Astrocyte (in vitro differentiated cells and primary cell): ENCODE data around the gene ADCY2. TPM values are rescaled to one million over a fixed set of nuclear protein-coding genes. Genes with fewer than 3 reads are reported as not detected.

Source experiments
- DNase-seq: peaks from one replicate; pipeline ENCODE4 v3.0.0-alpha.2; 2010; ENCODE audit warnings: low read depth
- FAIRE-seq: peaks from 2 replicates; lab custom pipeline; 2011; peaks lifted over from hg19 to GRCh38; lab: Jason Lieb, UNC
- H2AFZ ChIP-seq: 2 replicates; pipeline ENCODE4 v1.6.0; 2012; ENCODE audit warnings: low read depth, low read length, inconsistent platforms
- H3K27ac ChIP-seq: 2 replicates; pipeline ENCODE4 v1.5.1; 2011; ENCODE audit warnings: low read depth, low read length, inconsistent platforms
- H3K27me3 ChIP-seq: 2 replicates; pipeline ENCODE4 v1.6.0; 2011; ENCODE audit warnings: low read length, inconsistent platforms; ENCODE audit not compliant: insufficient read depth
- H3K36me3 ChIP-seq: 2 replicates; pipeline ENCODE4 v1.5.1; 2011; ENCODE audit warnings: low read length, inconsistent platforms; ENCODE audit not compliant: insufficient read depth
- H3K4me1 ChIP-seq: 2 replicates; pipeline ENCODE4 v1.5.1; 2011; ENCODE audit warnings: low read length, inconsistent platforms; ENCODE audit not compliant: insufficient read depth
- H3K4me2 ChIP-seq: 2 replicates; pipeline ENCODE4 v1.6.0; 2012; ENCODE audit warnings: low read length, inconsistent platforms
- H3K4me3 ChIP-seq: 2 replicates; pipeline ENCODE4 v1.5.1; 2011; ENCODE audit warnings: low read depth, mild to moderate bottlenecking, low read length, inconsistent platforms; ENCODE audit not compliant: insufficient read depth
- H3K79me2 ChIP-seq: 2 replicates; pipeline ENCODE4 v1.6.0; 2012; ENCODE audit warnings: mild to moderate bottlenecking, low read length, inconsistent platforms; ENCODE audit not compliant: insufficient read depth
- H3K9ac ChIP-seq: 2 replicates; pipeline ENCODE4 v1.6.0; 2012; ENCODE audit warnings: mild to moderate bottlenecking, low read length, inconsistent platforms
- H3K9me3 ChIP-seq: 2 replicates; pipeline ENCODE4 v1.5.1; 2012; ENCODE audit warnings: low read depth, mild to moderate bottlenecking, low read length, inconsistent platforms; ENCODE audit not compliant: insufficient read depth
- H4K20me1 ChIP-seq: 2 replicates; pipeline ENCODE4 v1.6.0; 2012; ENCODE audit warnings: low read length, inconsistent platforms; ENCODE audit not compliant: insufficient read depth
- H3K27ac Mint-ChIP-seq: one replicate; pipeline ENCODE4 v1.8.0; 2021; ENCODE audit warnings: mild to moderate bottlenecking, mixed read lengths; ENCODE audit not compliant: unreplicated experiment
- H3K27me3 Mint-ChIP-seq: one replicate; pipeline ENCODE4 v1.8.0; 2021; ENCODE audit warnings: low read depth, mixed read lengths; ENCODE audit not compliant: unreplicated experiment
- H3K36me3 Mint-ChIP-seq: one replicate; pipeline ENCODE4 v1.8.0; 2021; ENCODE audit warnings: low read depth, mixed read lengths; ENCODE audit not compliant: unreplicated experiment
- H3K4me1 Mint-ChIP-seq: one replicate; pipeline ENCODE4 v1.8.0; 2021; ENCODE audit warnings: low read depth, mixed read lengths; ENCODE audit not compliant: unreplicated experiment
- H3K4me3 Mint-ChIP-seq: one replicate; pipeline ENCODE4 v1.8.0; 2021; ENCODE audit warnings: mild to moderate bottlenecking, moderate library complexity, mixed read lengths; ENCODE audit not compliant: unreplicated experiment
- H3K9me3 Mint-ChIP-seq: one replicate; pipeline ENCODE4 v1.8.0; 2021; ENCODE audit warnings: mild to moderate bottlenecking, mixed read lengths; ENCODE audit not compliant: unreplicated experiment
- EZH2 ChIP-seq: IDR thresholded peaks from 2 replicates; pipeline ENCODE4 v1.6.1; 2012; ENCODE audit warnings: mild to moderate bottlenecking, low read length, inconsistent platforms; ENCODE audit not compliant: insufficient read depth
- total RNA-seq: library from RNA; stranded (reverse); gene quantifications from 2 replicates; pipeline ENCODE4 v1.2.1, GENCODE V29; 2021
- TF ChIP-seq, protein P1 (sequence below): IDR thresholded peaks from 2 replicates; pipeline ENCODE4 v1.5.1; 2011; ENCODE audit warnings: low read depth, mild to moderate bottlenecking, inconsistent platforms, low read length, moderate library complexity; ENCODE audit not compliant: insufficient read depth

ADCY2 gene
- total RNA-seq, 1 donor from 2014 or later: 5.7 TPM

DNA sequence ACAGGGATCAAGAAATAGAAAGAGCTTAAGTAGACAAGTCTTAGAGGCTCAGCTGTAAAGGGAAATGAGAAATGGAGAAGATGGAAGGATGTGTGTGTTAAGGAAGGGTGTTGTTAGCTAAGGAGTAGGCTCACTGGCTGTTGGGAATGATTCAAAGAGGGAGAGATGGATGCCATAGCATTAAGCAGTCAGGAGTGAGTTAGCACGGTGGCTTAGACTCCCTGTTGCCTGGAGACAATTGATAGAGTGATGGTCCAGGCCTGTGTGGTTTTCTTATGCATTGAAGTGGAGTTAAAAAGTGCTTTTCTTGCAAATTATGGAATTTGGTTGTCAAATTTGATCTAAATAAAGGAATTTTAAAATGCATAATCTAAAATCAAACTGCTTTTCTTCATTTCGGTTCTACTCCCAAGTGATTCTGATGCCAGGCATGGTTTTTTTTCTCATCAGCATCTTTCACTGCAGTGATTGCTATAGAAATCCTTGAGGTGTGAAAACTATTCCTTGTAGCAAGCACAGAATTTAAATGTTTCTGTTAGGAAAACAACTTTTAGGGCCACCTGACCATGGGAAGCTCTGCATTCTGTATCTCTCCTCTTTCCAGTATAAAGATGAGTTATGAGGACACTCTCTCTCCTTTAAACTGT lies 214.7 kb downstream of the ADCY2 start:
- Histone ChIP-seq H3K4me2 (no peak overlapping the region), H2AFZ (no peak overlapping the region), H3K9me3 (no peaks in the 10 kb centered on the region), H3K27me3 (no peaks in the 10 kb centered on the region), H3K27ac (no peak overlapping the region), H4K20me1 (no peaks in the 10 kb centered on the region), H3K4me3 (no peak overlapping the region), H3K79me2 (no peaks in the 10 kb centered on the region), H3K9ac (no peak overlapping the region), H3K36me3 (no peaks in the 10 kb centered on the region), H3K4me1 (no peaks in the 10 kb centered on the region)
- Mint-ChIP-seq H3K4me3 (no peak overlapping the region), H3K9me3 (peaks cover 6% of the 10 kb centered on the region), H3K27me3 (no peaks in the 10 kb centered on the region), H3K36me3 (no peaks in the 10 kb centered on the region), H3K27ac (no peak overlapping the region), H3K4me1 (peaks cover 12% of the 10 kb centered on the region)
- no peak for FAIRE-seq
- no peak for TF ChIP-seq EZH2
- TF ChIP-seq, protein P1, sequence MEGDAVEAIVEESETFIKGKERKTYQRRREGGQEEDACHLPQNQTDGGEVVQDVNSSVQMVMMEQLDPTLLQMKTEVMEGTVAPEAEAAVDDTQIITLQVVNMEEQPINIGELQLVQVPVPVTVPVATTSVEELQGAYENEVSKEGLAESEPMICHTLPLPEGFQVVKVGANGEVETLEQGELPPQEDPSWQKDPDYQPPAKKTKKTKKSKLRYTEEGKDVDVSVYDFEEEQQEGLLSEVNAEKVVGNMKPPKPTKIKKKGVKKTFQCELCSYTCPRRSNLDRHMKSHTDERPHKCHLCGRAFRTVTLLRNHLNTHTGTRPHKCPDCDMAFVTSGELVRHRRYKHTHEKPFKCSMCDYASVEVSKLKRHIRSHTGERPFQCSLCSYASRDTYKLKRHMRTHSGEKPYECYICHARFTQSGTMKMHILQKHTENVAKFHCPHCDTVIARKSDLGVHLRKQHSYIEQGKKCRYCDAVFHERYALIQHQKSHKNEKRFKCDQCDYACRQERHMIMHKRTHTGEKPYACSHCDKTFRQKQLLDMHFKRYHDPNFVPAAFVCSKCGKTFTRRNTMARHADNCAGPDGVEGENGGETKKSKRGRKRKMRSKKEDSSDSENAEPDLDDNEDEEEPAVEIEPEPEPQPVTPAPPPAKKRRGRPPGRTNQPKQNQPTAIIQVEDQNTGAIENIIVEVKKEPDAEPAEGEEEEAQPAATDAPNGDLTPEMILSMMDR: no peak
- no peak for DNase-seq

GRCh38 chr5:7611518-7611917 lies 215.6 kb downstream of the ADCY2 start:
- TF ChIP-seq EZH2: no peak
- TF ChIP-seq, protein P1: no peak
- Mint-ChIP-seq H3K36me3 (no peaks in the 10 kb centered on the region), H3K4me3 (no peak overlapping the region), H3K4me1 (peaks cover 12% of the 10 kb centered on the region), H3K27ac (no peak overlapping the region), H3K9me3 (peaks cover 6% of the 10 kb centered on the region), H3K27me3 (no peaks in the 10 kb centered on the region)
- H3K9me3 ChIP-seq: no peaks in the 10 kb centered on the region
- no peaks in the 10 kb centered on the region for H3K36me3 ChIP-seq
- no peaks in the 10 kb centered on the region for H3K27me3 ChIP-seq
- no peak overlapping the region for H3K4me2 ChIP-seq
- FAIRE-seq: no peak
- H3K79me2 ChIP-seq: no peaks in the 10 kb centered on the region
- H3K4me3 ChIP-seq: no peak overlapping the region
- DNase-seq: no peak
- H3K4me1 ChIP-seq: no peaks in the 10 kb centered on the region
- no peak overlapping the region for H3K27ac ChIP-seq
- H4K20me1 ChIP-seq: no peaks in the 10 kb centered on the region
- no peak overlapping the region for H3K9ac ChIP-seq
- H2AFZ ChIP-seq: no peak overlapping the region

DNA sequence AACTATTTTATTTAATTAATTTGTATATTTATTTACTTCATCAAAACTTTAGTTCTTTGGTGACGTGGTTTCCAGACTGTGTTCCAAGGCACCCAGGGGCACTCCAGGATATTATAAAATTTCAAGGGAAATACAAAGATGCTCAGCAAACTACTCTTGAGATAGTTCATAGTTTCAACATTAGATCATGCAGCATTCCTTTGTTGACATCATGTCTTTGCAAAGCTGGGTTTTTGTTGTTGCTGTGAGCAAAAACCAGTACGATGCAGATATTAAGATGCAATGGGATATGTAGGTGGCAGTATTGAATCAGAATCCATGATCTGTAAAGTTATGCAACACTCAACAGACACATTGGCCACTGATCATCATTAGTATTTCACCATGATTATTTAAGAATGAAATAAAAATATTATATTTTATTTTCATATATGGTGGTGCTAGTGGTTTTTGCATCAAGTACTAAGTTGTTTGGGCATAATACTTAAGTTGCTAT lies 219.7 kb downstream of the ADCY2 start:
- no peaks in the 10 kb centered on the region for H3K36me3 ChIP-seq
- Mint-ChIP-seq H3K4me3 (no peak overlapping the region), H3K27ac (no peak overlapping the region), H3K36me3 (no peaks in the 10 kb centered on the region), H3K27me3 (no peaks in the 10 kb centered on the region), H3K4me1 (peaks cover 3% of the 10 kb centered on the region), H3K9me3 (peaks cover 6% of the 10 kb centered on the region)
- no peaks in the 10 kb centered on the region for H4K20me1 ChIP-seq
- no peaks in the 10 kb centered on the region for H3K4me1 ChIP-seq
- no peak overlapping the region for H2AFZ ChIP-seq
- no peak overlapping the region for H3K4me2 ChIP-seq
- no peak overlapping the region for H3K27ac ChIP-seq
- DNase-seq: peak; percentile 27
- no peak overlapping the region for H3K4me3 ChIP-seq
- no peak for TF ChIP-seq EZH2
- TF ChIP-seq, protein P1: no peak
- no peak overlapping the region for H3K9ac ChIP-seq
- no peaks in the 10 kb centered on the region for H3K9me3 ChIP-seq
- no peak for FAIRE-seq
- H3K79me2 ChIP-seq: no peaks in the 10 kb centered on the region
- H3K27me3 ChIP-seq: no peaks in the 10 kb centered on the region
